GM18526 (cell line): ENCODE data around the gene PKD1.

Source experiments
- POLR2A ChIP-seq: IDR thresholded peaks from 3 replicates; pipeline ENCODE4 v1.6.1; 2011; ENCODE audit not compliant: insufficient read length; ENCODE audit errors: extremely low read depth

Gene PKD1

GRCh38 chr16:2083876-2084780 is 51.6 kb downstream of the PKD1 start:
- TF ChIP-seq POLR2A: no peak

GRCh38 chr16:2083409-2083808 is 52.3 kb downstream of the PKD1 start:
- TF ChIP-seq POLR2A: no peak

- no peak for TF ChIP-seq POLR2A
Measured at GRCh38 chr16:2082983-2083364, 52.7 kb downstream of the PKD1 start.

- no peak for TF ChIP-seq POLR2A
Measured at GRCh38 chr16:2082171-2082982, 53.3 kb downstream of the PKD1 start.

- no peak for TF ChIP-seq POLR2A
Measured at GRCh38 chr16:2081201-2082084, 54.3 kb downstream of the PKD1 start.

GRCh38 chr16:2079991-2080390 is 55.7 kb downstream of the PKD1 start:
- no peak for TF ChIP-seq POLR2A

GRCh38 chr16:2079311-2079800 is 56.3 kb downstream of the PKD1 start:
- no peak for TF ChIP-seq POLR2A

GRCh38 chr16:2078691-2079090 is 57.0 kb downstream of the PKD1 start:
- TF ChIP-seq POLR2A: no peak

- TF ChIP-seq POLR2A: no peak
Measured at GRCh38 chr16:2078096-2078495, 57.6 kb downstream of the PKD1 start.

- TF ChIP-seq POLR2A: no peak
Measured at GRCh38 chr16:2077696-2078095, 58.0 kb downstream of the PKD1 start.

GRCh38 chr16:2077016-2077415 is 58.7 kb downstream of the PKD1 start:
- no peak for TF ChIP-seq POLR2A

- TF ChIP-seq POLR2A: no peak
Measured at GRCh38 chr16:2076072-2076865, 59.4 kb downstream of the PKD1 start.

GRCh38 chr16:2075631-2076030 is 60.1 kb downstream of the PKD1 start:
- TF ChIP-seq POLR2A: no peak

GRCh38 chr16:2074071-2074470 is 61.6 kb downstream of the PKD1 start:
- TF ChIP-seq POLR2A: no peak
